Right lobe of liver (tissue), 6 donors: ENCODE measurements around the gene TRAPPC6A. TPM values are rescaled to one million over a fixed set of nuclear protein-coding genes. Genes with fewer than 3 reads are reported as not detected.

ENCODE experiments used
- ATAC-seq, 4 donors: fragments of 200-7000 bp; cut with Tn5 transposase; one replicate each; pipeline ENCODE4 v1.9.1; 2020; ENCODE audit warnings: mild to moderate bottlenecking in 4 of 4, moderate library complexity in 4 of 4
- DNase-seq, 3 donors: peaks; one replicate each; pipeline ENCODE4 v3.0.0-alpha.2; 2020
- H3K27ac ChIP-seq, 3 donors: fragments of 200-600 bp; one replicate each; pipeline ENCODE4 v1.8.0; 2022
- H3K27me3 ChIP-seq, 2 donors: fragments of 200-600 bp; one replicate each; pipeline ENCODE4 v1.8.0; 2022
- H3K36me3 ChIP-seq, 4 donors: fragments of 200-600 bp; sonication (generic) in 1 of 4; one replicate each; pipeline versions ENCODE4 v1.5.1 to v1.8.0; 2017 to 2022; ENCODE audit warnings: control low read depth in 1 of 4
- H3K4me1 ChIP-seq, 4 donors: fragments of 200-600 bp; sonication (generic) in 1 of 4; one replicate each; pipeline versions ENCODE4 v1.5.1 to v1.8.0; 2017 to 2022; ENCODE audit warnings: control low read depth in 1 of 4
- H3K4me3 ChIP-seq, 3 donors: fragments of 200-600 bp; one replicate each; pipeline ENCODE4 v1.8.0; 2022
- H3K9me3 ChIP-seq, 4 donors: fragments of 200-600 bp; sonication (generic) in 1 of 4; one replicate each; pipeline versions ENCODE4 v1.5.1 to v1.8.0; 2017 to 2022; ENCODE audit warnings: control low read depth in 1 of 4
- CTCF ChIP-seq, 4 donors: fragments of 200-600 bp in 3 of 4; fragments of 450-650 bp in 1 of 4; IDR thresholded peaks; one replicate each; pipeline versions ENCODE4 v1.5.1 to v1.8.0; 2016 to 2022; ENCODE audit warnings: antibody characterized with exemption in 4 of 4, mild to moderate bottlenecking in 2 of 4
- POLR2A ChIP-seq: fragments of 450-650 bp; IDR thresholded peaks from one replicate; pipeline ENCODE4 v1.6.1; 2017; ENCODE audit warnings: antibody characterized with exemption, mild to moderate bottlenecking
- WGBS: methylation state at CpG from one replicate; pipeline ENCODE4 v1.1.6; 2018; ENCODE audit warnings: low coverage, low lambda C conversion rate; ENCODE audit not compliant: insufficient coverage; ENCODE audit errors: missing lambda C conversion rate; 5-methylcytosine and 5-hydroxymethylcytosine counted together
- intact Hi-C, 2 donors: fragments of 100-400 bp; cut with DNase I; formaldehyde crosslinking; loops; one replicate each; pipeline versions ENCODE4 v1.11.2 to v1.14.1; 2022
- total RNA-seq, 6 experiments: library from RNA; depleted of rRNA in 2 of 6; stranded (reverse); fragments of >200 nt in 2 of 6; fragmentation: NEBNext Ultra II Directional in 3 of 6; extraction: Animal tissue kit (Norgen Biotek cat#: 25700) in 3 of 6; gene quantifications; one replicate each; pipeline versions ENCODE4 v1.1.0 to v1.2.4, GENCODE V29; 2016 to 2023
- donor health status: DM: no; HTN: yes; CAD: no.
- donor health status: DM: no; HTN: no; CAD: no.
- donor health status: DM: no; HTN: no; CAD: no.
- donor health status: DM: no; HTN: yes; CAD: no.
- donor health status: DM: no; HTN: yes; CAD: no.

Gene TRAPPC6A
- total RNA-seq, 6 experiments from 2014 or later, result 13.1 to 33.3 (median 23.7) TPM

GRCh38 chr19:45142016-45142725, 35.9 kb downstream of the TRAPPC6A start:
- DNase-seq, result no peak
- Histone ChIP-seq H3K4me1 (no peaks in the 10 kb centered on the region), H3K27me3 (no peaks in the 10 kb centered on the region), H3K4me3 (no peak overlapping the region), H3K9me3 (no peaks in the 10 kb centered on the region), H3K27ac (no peak overlapping the region), H3K36me3 (peaks cover 0 to 13% (median 0%) of the 10 kb centered on the region in 4 donors)
- no peak for ATAC-seq
- TF ChIP-seq CTCF (IDR thresholded peaks at IDR 0.05), result no peak
- TF ChIP-seq POLR2A, result no peak
- intact Hi-C loops, result no loop called here
- 90% methylated on average over 7 of the region's 33 CpGs for WGBS

GRCh38 chr19:45141203-45141900, 36.7 kb downstream of the TRAPPC6A start:
- ATAC-seq, result no peak

GRCh38 chr19:45140533-45140932, 37.5 kb downstream of the TRAPPC6A start:
- Histone ChIP-seq H3K36me3 (peaks cover 0 to 13% (median 0%) of the 10 kb centered on the region in 4 donors), H3K27ac (no peak overlapping the region), H3K4me1 (no peaks in the 10 kb centered on the region), H3K9me3 (no peaks in the 10 kb centered on the region), H3K27me3 (no peaks in the 10 kb centered on the region), H3K4me3 (no peak overlapping the region)
- intact Hi-C loops, result no loop called here
- TF ChIP-seq POLR2A (no peak), CTCF (IDR thresholded peaks at IDR 0.05) (no peak)
- ATAC-seq, result no peak
- 93% methylated on average over 5 of the region's 11 CpGs for WGBS
- no peak for DNase-seq

More at GRCh38 chr19:45141203-45141900, 36.7 kb downstream of the TRAPPC6A start:
- 93% methylated on average over 3 of the region's 28 CpGs for WGBS
- TF ChIP-seq POLR2A, result no peak
- no peak for TF ChIP-seq CTCF (IDR thresholded peaks at IDR 0.05)
- Histone ChIP-seq H3K4me1 (no peaks in the 10 kb centered on the region), H3K9me3 (no peaks in the 10 kb centered on the region), H3K27ac (no peak overlapping the region), H3K36me3 (peaks cover 0 to 13% (median 0%) of the 10 kb centered on the region in 4 donors), H3K27me3 (no peaks in the 10 kb centered on the region), H3K4me3 (no peak overlapping the region)
- intact Hi-C loops, result no loop called here
- DNase-seq, result no peak

- peaks cover 0 to 9% (median 0%) of the 10 kb centered on the region in 4 donors for H3K36me3 ChIP-seq
- intact Hi-C loops, result no loop called here
- TF ChIP-seq CTCF (IDR thresholded peaks at IDR 0.05), result no peak
- TF ChIP-seq POLR2A, result no peak
- 92% methylated on average over 2 of the region's 8 CpGs for WGBS
- DNase-seq (no peak), ATAC-seq (no peak)
- H3K9me3 ChIP-seq, result no peaks in the 10 kb centered on the region
- H3K4me3 ChIP-seq, result no peak overlapping the region
- no peaks in the 10 kb centered on the region for H3K4me1 ChIP-seq
- no peaks in the 10 kb centered on the region for H3K27me3 ChIP-seq
- H3K27ac ChIP-seq, result no peak overlapping the region
Measured at GRCh38 chr19:45140144-45140503, 37.9 kb downstream of the TRAPPC6A start.
